ENCODE data around the gene USH2A. TPM values are rescaled to one million over a fixed set of nuclear protein-coding genes. Genes with fewer than 3 reads are reported as not detected.

USH2A gene
- total RNA-seq, 1 donor from 2014 or later = not detected

DNA sequence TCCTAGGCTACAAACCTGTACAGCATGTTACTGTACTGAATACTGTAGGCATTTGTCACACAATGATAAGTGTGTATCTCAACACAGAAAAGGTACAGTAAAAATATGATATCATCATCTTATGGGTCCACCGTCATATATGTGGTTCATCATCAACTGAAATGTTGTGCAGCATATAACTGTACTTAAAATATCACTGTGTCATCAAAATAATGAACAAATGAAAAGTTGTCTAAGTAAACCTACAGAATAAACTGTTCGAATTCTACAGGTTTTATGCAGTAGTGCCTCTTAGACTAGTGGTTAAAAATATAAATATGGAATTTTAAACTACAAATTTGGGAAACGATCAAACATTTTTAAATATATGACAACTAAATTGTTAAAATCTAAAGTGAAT, 527.4 kb downstream of the USH2A start:
- Histone ChIP-seq H3K27ac (no peak overlapping the region), H3K9me3 (no peaks in the 10 kb centered on the region), H3K4me3 (no peak overlapping the region), H3K27me3 (no peaks in the 10 kb centered on the region), H3K36me3 (no peaks in the 10 kb centered on the region), H3K4me1 (no peaks in the 10 kb centered on the region)
- intact Hi-C loops (cut with DNase I) = no loop called here
- TF ChIP-seq, protein P1, sequence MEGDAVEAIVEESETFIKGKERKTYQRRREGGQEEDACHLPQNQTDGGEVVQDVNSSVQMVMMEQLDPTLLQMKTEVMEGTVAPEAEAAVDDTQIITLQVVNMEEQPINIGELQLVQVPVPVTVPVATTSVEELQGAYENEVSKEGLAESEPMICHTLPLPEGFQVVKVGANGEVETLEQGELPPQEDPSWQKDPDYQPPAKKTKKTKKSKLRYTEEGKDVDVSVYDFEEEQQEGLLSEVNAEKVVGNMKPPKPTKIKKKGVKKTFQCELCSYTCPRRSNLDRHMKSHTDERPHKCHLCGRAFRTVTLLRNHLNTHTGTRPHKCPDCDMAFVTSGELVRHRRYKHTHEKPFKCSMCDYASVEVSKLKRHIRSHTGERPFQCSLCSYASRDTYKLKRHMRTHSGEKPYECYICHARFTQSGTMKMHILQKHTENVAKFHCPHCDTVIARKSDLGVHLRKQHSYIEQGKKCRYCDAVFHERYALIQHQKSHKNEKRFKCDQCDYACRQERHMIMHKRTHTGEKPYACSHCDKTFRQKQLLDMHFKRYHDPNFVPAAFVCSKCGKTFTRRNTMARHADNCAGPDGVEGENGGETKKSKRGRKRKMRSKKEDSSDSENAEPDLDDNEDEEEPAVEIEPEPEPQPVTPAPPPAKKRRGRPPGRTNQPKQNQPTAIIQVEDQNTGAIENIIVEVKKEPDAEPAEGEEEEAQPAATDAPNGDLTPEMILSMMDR (IDR thresholded peaks at IDR 0.05) = no peak
- DNase-seq (ENCODE audit: low spot score in 2 of 2) = no peak

DNA sequence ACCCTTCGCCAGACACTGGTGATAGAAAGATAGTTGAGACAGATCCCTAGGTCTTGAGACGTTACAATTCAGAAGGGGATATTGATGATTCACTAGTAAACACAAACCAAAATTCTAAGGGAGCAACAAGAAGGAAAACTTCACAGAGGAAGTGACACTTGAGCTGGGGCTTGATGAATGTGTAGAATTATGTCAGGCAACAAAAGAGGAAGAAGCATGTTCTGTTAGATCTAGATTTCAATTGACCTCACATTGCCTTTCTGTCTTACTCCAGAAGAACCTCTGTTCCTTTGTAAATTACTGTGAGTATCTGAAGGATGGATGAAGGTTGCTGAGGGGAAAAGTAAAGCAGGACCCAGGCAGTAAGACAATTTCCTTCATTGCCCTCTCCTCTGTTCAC, 528.0 kb downstream of the USH2A start:
- TF ChIP-seq, protein P1 (IDR thresholded peaks at IDR 0.05) = no peak
- intact Hi-C loops (cut with DNase I) = no loop called here

DNA sequence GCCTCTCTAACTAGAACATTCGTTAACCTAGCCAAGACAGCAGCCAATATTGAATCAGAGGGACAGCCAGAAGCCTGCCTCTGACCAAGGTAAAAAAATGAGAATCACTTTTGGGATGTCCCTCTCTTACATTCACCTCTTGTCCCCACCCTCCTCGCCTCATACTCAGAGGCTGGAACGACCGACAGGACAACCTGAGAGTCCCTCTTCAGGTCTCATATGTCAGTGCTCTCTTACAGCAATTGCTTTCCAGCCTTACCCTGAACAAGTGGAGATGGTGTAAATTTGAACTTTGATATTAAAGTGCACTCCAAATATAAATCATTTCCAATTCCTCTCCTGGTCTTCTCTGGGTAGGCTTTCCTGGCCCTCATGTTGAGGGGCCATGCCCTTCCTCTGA, 528.6 kb downstream of the USH2A start:
- no peak for DNase-seq (ENCODE audit: low spot score in 2 of 2)
- TF ChIP-seq, protein P1 (IDR thresholded peaks at IDR 0.05) = no peak
- no peaks in the 10 kb centered on the region for H3K36me3 ChIP-seq
- H3K27ac ChIP-seq = no peak overlapping the region
- no peaks in the 10 kb centered on the region for H3K4me1 ChIP-seq
- H3K9me3 ChIP-seq = no peaks in the 10 kb centered on the region
- no peaks in the 10 kb centered on the region for H3K27me3 ChIP-seq
- intact Hi-C loops (cut with DNase I) = no loop called here
- H3K4me3 ChIP-seq = no peak overlapping the region

More for the DNA sequence above, 528.0 kb downstream of the USH2A start:
- Histone ChIP-seq H3K4me1 (no peaks in the 10 kb centered on the region), H3K4me3 (no peak overlapping the region), H3K27me3 (no peaks in the 10 kb centered on the region), H3K9me3 (no peaks in the 10 kb centered on the region), H3K27ac (no peak overlapping the region), H3K36me3 (no peaks in the 10 kb centered on the region)
- no peak for DNase-seq (ENCODE audit: low spot score in 2 of 2)

DNA sequence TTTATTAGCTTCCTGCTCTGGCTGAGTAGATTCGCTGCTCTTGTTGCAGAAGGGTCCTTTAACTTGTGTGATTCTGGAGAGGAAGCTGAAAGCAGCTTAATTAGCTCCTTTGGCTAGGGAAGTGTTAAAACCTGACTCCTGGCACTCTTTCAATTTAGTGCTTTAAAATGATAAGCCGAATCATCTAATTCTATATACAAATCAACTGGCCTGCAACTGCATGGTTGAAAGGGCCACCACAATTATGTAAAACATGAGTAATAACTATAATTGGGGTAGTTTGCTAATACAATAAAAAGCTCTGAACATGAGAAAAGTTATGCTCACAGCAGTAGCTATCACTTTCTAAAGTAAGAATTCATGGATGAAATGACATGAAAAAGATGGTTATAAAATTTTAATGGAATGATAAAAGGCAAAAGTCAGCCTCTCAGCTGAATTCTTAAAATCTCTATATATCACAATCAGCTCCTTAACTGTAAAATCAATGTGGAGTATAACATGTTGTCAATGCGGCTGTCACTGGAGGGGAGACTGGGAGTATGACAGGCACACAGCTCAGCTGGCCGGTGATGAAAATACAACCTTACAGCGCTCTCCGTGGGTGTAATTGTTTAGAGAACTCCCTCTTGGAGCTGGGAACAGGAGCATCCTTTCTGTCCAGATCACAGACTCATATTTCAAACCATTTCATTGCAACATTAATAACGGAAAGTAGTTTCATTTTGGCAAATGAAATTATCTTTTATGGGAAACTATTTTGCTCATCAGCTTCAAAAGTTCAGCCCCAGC, 531.8 kb downstream of the USH2A start:
- intact Hi-C loops (cut with DNase I) = no loop called here
- DNase-seq (ENCODE audit: low spot score in 2 of 2) = no peak
- Histone ChIP-seq H3K4me1 (no peaks in the 10 kb centered on the region), H3K9me3 (no peaks in the 10 kb centered on the region), H3K4me3 (no peak overlapping the region), H3K36me3 (no peaks in the 10 kb centered on the region), H3K27me3 (no peaks in the 10 kb centered on the region), H3K27ac (no peak overlapping the region)
- TF ChIP-seq, protein P1 (IDR thresholded peaks at IDR 0.05) = no peak

DNA sequence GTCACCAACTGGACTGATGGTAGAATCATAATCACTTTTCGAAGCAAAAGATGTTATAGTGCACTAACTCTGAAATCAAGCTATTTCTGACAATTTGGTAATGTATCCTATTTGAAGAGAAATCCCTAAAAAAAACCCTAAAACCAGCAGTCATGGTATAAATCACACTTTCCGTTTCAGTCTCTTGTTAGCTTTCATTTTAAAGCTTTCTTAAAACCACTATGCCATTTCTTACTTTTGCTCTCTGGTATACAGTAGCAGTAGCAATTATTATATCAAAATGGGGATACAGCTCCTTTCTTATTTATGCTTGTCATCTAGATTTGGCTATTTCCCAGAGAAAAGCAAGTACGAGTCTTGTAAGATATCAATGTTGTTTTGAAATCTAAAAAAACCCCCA, 532.8 kb downstream of the USH2A start:
- DNase-seq (ENCODE audit: low spot score in 2 of 2) = no peak
- H3K36me3 ChIP-seq = no peaks in the 10 kb centered on the region
- H3K4me3 ChIP-seq = no peak overlapping the region
- no peaks in the 10 kb centered on the region for H3K9me3 ChIP-seq
- H3K27me3 ChIP-seq = no peaks in the 10 kb centered on the region
- TF ChIP-seq, protein P1 (IDR thresholded peaks at IDR 0.05) = no peak
- no peaks in the 10 kb centered on the region for H3K4me1 ChIP-seq
- intact Hi-C loops (cut with DNase I) = no loop called here
- no peak overlapping the region for H3K27ac ChIP-seq

Measured in ascending aorta (tissue), 2 donors.